GM18907 (cell line): ENCODE measurements around the gene AXL.
"Not testable (repeated sequence)": the region's sequence is repeated elsewhere in the genome, so short reads cannot be mapped to it uniquely, and the experiment has no call there.

ENCODE experiments used
- ATAC-seq: cut with Tn5 transposase; IDR thresholded peaks from one replicate; pipeline ENCODE4 v1.9.1; 2021; ENCODE audit warnings: mild to moderate bottlenecking, moderate library complexity; ENCODE audit not compliant: unreplicated experiment

Gene AXL

GRCh38 chr19:41218615-41219507 is at the start of gene AXL:
Gene AXL (plus strand): TSS chr19:41219223. CDS start chr19:41219393, 170 bp downstream.
- no peak for ATAC-seq

GRCh38 chr19:41172297-41173164 is 46.5 kb upstream of the AXL start:
- ATAC-seq, result no peak

- ATAC-seq, result no peak
Observed at GRCh38 chr19:41174297-41174928, 44.6 kb upstream of the AXL start.

GRCh38 chr19:41175801-41176777 is 42.9 kb upstream of the AXL start:
- ATAC-seq, result no peak

GRCh38 chr19:41180173-41180572 is 38.9 kb upstream of the AXL start:
- not testable (repeated sequence) for ATAC-seq

GRCh38 chr19:41186971-41187883 is 31.8 kb upstream of the AXL start:
- ATAC-seq, result no peak

GRCh38 chr19:41187884-41188279 is 31.1 kb upstream of the AXL start:
- no peak for ATAC-seq

- no peak for ATAC-seq
Observed at GRCh38 chr19:41189425-41190065, 29.5 kb upstream of the AXL start.

- ATAC-seq, result no peak
Observed at GRCh38 chr19:41192574-41193429, 26.2 kb upstream of the AXL start, which contains the start of gene CYP2S1. Gene CYP2S1 (plus strand): TSS chr19:41193219. CDS start chr19:41193265, 46 bp downstream.

- ATAC-seq, result no peak
Observed at GRCh38 chr19:41193430-41194156, 25.4 kb upstream of the AXL start.

GRCh38 chr19:41194157-41194552 is 24.9 kb upstream of the AXL start:
- no peak for ATAC-seq

- ATAC-seq, result no peak
Observed at GRCh38 chr19:41195675-41196497, 23.1 kb upstream of the AXL start.

GRCh38 chr19:41198559-41198958 is 20.5 kb upstream of the AXL start:
- no peak for ATAC-seq

GRCh38 chr19:41203371-41203770 is 15.7 kb upstream of the AXL start:
- no peak for ATAC-seq

- ATAC-seq, result not testable (repeated sequence)
Observed at GRCh38 chr19:41204338-41204737, 14.7 kb upstream of the AXL start.

GRCh38 chr19:41205995-41206394 is 13.0 kb upstream of the AXL start:
- ATAC-seq, result no peak
